Right renal pelvis (tissue), 4 donors: Measurements from ENCODE around the gene UQCR11. TPM values are rescaled to one million over a fixed set of nuclear protein-coding genes. Genes with fewer than 3 reads are reported as not detected.

Experiments
- polyA plus RNA-seq, 4 donors: library from polyadenylated mRNA; unstranded; fragments of 120-200 nt; gene quantifications; one replicate each; pipeline ENCODE4 v1.2.1, GENCODE V29; 2013; ENCODE audit not compliant: insufficient read length in 4 of 4

The UQCR11 gene
- polyA plus RNA-seq, 4 donors = 104 to 157 (median 119) TPM

Other genes with a start within 250 kb of the UQCR11 start
- gene NDUFS7, start 221.6 kb downstream of the UQCR11 start, polyA plus RNA-seq = 100 to 1,000 TPM in 1 of 4 donors, 10 to 100 TPM in 3; 50.1 to 105 (median 55.7) TPM
- 10 to 100 TPM; 26.9 to 49.8 (median 30.8) TPM for gene GAMT, start 203.9 kb downstream of the UQCR11 start, polyA plus RNA-seq
- 10 to 100 TPM; 77.5 to 89.8 (median 83.4) TPM for gene DAZAP1, start 197.9 kb downstream of the UQCR11 start, polyA plus RNA-seq
- gene RPS15, start 167.1 kb downstream of the UQCR11 start, polyA plus RNA-seq = 100 to 1,000 TPM; 509 to 913 (median 548) TPM
- gene APC2, start 155.3 kb downstream of the UQCR11 start, polyA plus RNA-seq = 1 to 10 TPM in 3 of 4 donors, under 1 TPM in 1; 0.97 to 1.8 (median 1.5) TPM
- gene C19orf25, start 126.2 kb downstream of the UQCR11 start, polyA plus RNA-seq = 10 to 100 TPM; 22.3 to 38.3 (median 25.8) TPM
- 1 to 10 TPM; 3.4 to 7.9 (median 5.1) TPM for gene PCSK4, start 115.1 kb downstream of the UQCR11 start, polyA plus RNA-seq
- 10 to 100 TPM in 3 of 4 donors, 1 to 10 TPM in 1; 9.9 to 31.5 (median 17.0) TPM for gene REEP6, start 114.3 kb downstream of the UQCR11 start, polyA plus RNA-seq
- 1 to 10 TPM in 2 of 4 donors, under 1 TPM in 2; 0.24 to 1.5 (median 0.80) TPM for gene ADAMTSL5, start 92.4 kb downstream of the UQCR11 start, polyA plus RNA-seq
- under 1 TPM; 0.13 to 0.36 (median 0.16) TPM for gene PLK5, start 81.4 kb downstream of the UQCR11 start, polyA plus RNA-seq
- 10 to 100 TPM; 23.7 to 40.4 (median 26.3) TPM for gene MEX3D, start 37.1 kb downstream of the UQCR11 start, polyA plus RNA-seq
- gene MBD3, start 12.6 kb downstream of the UQCR11 start, polyA plus RNA-seq = 10 to 100 TPM; 50.6 to 80.7 (median 53.1) TPM
- gene TCF3, start 47.2 kb upstream of the UQCR11 start, polyA plus RNA-seq = 100 to 1,000 TPM; 101 to 127 (median 108) TPM
- gene ONECUT3, start 148.0 kb upstream of the UQCR11 start, polyA plus RNA-seq = under 1 TPM in 2 of 4 donors, not detected in 2; 0.03 TPM
- gene ATP8B3, start 206.8 kb upstream of the UQCR11 start, polyA plus RNA-seq = 1 to 10 TPM in 1 of 4 donors, under 1 TPM in 3; 0.44 to 1.0 (median 0.74) TPM
- gene REXO1, start 243.0 kb upstream of the UQCR11 start, polyA plus RNA-seq = 10 to 100 TPM; 23.5 to 32.9 (median 25.1) TPM